ENCODE data around the gene TOR1AIP2.
"Not testable (repeated sequence)": the region's sequence is repeated elsewhere in the genome, so short reads cannot be mapped to it uniquely, and the experiment has no call there.

The TOR1AIP2 gene

DNA sequence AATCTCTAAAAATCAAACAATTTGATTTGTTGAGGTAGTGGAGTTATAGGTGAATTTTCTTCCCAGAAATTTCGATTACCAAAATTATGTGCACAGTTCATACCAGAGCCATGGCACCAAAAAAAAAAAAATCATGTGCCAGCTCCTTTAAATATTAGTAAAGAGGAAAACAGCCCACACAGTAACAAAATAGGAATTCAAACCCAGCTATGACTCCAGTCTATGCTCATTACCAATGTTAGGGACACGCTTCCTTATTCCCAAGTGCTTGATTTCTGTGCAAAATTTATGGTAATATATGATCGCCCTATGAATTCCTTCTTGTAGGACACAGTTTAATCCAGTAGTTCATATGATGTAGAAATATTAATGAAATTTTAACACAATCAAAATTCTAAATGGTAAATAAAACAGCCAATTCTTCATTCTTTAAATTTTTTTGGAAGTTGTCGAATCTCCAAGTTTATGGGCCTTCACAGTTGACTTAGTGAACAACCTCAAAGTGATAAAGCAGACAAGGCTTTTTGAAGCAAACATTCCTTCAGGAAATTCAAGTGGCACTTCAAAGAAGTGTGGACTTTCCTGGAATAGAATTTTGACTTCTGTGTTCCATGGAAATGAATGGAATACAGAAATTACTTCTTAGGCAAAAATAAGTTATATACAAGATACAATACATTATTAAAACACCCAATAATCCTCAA lies 1.9 kb downstream of the TOR1AIP2 start:
- no peak for DNase-seq

GRCh38 chr1:179873438-179873851 lies 4.2 kb downstream of the TOR1AIP2 start:
- DNase-seq = no peak

DNA sequence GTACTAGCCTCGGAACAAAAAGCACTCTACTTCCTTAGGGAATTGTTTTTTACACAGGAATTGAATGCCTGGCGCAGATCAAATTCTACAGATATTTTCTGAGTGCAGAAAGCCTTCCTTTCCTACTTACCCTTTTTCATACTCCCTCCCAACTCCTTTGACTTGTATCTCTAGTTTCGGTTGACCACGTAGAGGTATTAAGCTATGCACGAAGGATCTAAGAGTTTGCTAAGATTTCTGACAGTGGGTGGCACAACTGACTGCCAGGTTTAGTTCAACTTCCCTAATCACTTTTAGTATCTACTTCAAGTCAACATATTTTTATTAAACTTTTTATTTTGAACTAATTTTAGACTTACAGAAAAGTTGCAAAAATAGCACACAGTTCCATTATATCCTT lies 5.0 kb downstream of the TOR1AIP2 start:
- no peak for DNase-seq

DNA sequence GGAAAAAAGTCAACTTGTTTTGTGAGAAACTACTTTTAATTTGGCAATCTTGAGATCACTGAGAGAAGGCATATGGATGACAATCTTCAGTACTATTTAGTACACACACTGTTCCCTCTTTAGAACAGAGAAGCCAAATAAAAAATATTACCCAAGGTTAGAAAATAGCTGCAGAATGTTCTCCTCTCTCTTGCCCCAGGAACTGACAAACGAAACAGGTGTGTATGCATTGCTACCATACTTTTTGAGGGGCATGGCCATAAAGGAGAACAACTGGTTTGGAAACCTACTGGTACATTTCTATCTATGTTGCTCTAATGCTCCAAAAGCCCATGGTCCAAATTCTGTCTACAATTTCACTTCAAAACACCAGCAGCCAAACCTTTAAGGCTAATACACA lies 5.7 kb downstream of the TOR1AIP2 start:
- DNase-seq = no peak

DNA sequence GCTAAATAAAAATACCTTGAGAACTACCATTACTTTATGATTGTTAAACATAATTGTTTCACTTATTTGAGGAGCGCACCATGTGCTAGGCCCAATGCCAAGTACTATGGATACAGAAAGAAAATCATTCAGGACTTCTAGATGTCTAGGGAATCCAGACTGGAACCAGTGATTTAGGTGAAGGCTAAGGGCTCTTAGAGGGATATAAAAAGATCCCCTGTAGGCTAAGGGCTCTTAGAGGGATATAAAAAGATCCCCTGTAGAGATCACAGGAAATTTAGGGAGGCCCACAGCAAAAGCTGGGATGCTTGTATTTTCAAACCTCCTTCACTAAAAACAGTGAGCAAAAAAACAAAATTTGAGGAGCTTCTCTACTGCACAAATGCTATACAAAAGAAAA lies 6.7 kb downstream of the TOR1AIP2 start:
- no peak for DNase-seq

DNA sequence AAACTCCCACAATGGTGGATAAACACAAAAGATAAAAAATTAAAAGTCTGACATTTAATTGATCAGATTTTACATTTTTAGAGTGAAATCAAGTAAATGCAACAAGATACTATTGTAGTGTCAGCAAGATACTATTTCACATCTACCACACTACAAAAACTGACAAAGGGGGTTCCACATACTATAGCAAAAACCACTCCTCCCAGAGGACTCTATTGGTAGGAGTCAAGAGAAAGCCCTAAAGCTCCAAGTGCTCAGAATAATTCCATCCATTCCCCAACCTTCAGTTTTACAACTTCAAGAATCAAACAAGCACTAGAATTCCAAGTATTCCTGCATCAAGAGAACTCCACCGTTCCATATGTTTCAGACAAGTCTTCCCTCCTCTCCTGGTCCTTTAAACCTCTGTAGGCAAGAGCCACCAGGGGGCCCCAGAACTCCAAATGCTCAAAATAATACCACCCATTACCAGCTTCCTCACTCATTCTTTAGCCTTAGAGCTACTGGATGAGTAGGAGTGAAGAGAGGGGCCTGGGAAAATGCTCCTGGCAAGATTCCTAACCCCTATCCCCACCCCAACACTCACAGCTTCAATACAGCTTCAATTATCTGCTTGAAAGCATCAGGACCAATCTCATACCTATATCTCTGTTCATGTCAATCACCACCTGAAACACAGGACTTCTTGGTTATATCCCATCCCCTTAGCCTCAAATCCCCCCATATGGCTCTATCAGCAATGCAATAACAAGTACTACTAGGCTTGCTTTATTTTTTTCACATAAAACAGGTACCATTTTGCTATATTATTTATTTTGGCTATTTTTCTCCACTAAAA lies 9.9 kb downstream of the TOR1AIP2 start:
- DNase-seq = peak; percentile 13

DNA sequence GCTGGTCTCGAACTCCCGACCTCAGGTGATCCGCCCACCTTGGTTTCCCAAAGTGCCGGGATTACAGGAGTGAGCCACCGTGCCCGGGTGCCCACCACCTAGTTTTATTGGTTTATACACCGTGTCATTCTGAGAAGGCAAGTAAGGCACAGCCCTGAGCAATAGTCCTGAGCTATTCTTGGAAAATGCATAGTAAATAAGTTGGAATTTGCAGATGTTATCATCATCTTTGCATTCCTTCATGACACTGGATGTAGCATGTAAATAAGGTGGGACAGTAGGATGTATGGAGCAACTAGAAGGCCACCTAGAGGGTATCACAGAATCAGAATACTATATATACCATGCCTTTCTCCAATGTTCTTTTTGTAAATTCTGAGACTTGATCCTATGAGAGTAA lies 11.0 kb downstream of the TOR1AIP2 start:
- DNase-seq = no peak

DNA sequence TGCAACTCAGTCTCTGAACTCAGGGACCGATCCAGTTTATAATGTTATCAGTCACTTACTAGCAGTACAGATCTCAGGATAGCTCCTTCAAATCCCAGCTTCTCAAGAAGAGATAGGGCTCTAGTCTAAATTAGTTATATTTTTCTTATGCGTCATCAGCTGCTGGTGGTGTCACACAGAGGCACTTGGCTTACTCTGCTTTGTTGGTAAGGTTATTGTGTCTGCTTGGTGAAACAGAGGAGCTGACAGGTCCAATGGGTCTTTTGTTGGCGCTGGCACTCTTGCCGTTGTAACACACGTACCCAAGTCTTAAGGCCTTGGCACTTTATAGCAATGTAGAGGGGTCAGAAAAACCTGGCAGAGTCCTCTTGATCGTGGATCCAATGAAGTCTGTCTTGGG lies 12.2 kb downstream of the TOR1AIP2 start:
- no peak for DNase-seq

DNA sequence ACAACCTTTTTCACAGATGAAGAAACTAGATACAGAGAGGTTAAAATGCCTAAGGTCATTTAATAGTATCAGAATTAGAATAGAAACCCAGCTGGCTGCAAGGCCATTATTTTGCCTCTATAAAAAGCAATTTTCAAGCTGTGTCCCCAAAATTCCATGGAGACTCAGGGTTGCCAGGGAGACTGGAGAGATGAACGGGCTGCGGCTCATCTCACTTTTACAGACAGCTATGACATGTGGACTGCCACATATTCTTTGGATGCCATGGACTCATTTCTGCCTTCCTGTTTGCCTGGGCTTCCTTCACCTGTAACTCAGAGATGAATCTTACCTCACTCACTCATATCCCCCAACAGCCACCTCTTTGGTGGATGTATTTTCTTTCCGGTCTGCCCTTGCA lies 17.0 kb downstream of the TOR1AIP2 start:
- no peak for DNase-seq

GRCh38 chr1:179857009-179857408 lies 20.6 kb downstream of the TOR1AIP2 start:
- DNase-seq = peak; percentile 23

DNA sequence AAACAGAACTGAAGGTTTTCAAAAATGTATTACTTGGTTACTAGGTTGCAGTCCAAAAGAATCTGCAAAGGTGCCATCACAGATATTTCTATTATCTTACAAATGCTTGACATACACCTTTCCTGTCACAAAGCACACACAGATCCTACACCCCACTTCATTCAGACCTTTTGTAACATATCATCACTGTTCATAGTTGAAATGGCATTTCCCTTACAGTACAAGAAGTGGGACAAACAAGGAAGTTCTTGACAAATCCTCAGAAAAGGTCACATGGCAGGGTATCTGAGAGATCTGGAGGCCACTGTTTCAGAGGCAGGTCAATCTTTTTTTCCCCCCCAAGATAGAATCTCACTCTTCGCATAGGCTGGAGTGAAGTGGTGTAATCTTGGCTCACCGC lies 21.3 kb downstream of the TOR1AIP2 start:
- DNase-seq = no peak

- not testable (repeated sequence) for DNase-seq
Measured at GRCh38 chr1:179855831-179856230, 21.8 kb downstream of the TOR1AIP2 start.

- DNase-seq = no peak
Measured at GRCh38 chr1:179853102-179853501, 24.5 kb downstream of the TOR1AIP2 start.

- DNase-seq = no peak
Measured at GRCh38 chr1:179848233-179848632, 29.4 kb downstream of the TOR1AIP2 start.

GRCh38 chr1:179840107-179840506 lies 37.5 kb downstream of the TOR1AIP2 start:
- no peak for DNase-seq

GRCh38 chr1:179836686-179837445 lies 40.7 kb downstream of the TOR1AIP2 start:
- not testable (repeated sequence) for DNase-seq

- no peak for DNase-seq
Measured at GRCh38 chr1:179831852-179832699, 45.5 kb downstream of the TOR1AIP2 start.

GRCh38 chr1:179831225-179831624 lies 46.4 kb downstream of the TOR1AIP2 start:
- DNase-seq = no peak

- DNase-seq = no peak
Measured at GRCh38 chr1:179828554-179829110, 49.0 kb downstream of the TOR1AIP2 start.

- DNase-seq = no peak
Measured at GRCh38 chr1:179826626-179827280, 50.9 kb downstream of the TOR1AIP2 start.

- DNase-seq = no peak
Measured at GRCh38 chr1:179825798-179826460, 51.7 kb downstream of the TOR1AIP2 start.
